ENCODE results near the gene HMGN3. TPM values are rescaled to one million over a fixed set of nuclear protein-coding genes. Genes with fewer than 3 reads are reported as not detected.

The HMGN3 gene
- total and polyA plus RNA-seq, 2 of the 13 experiments (the other 11 are each of a cell fraction or from before 2014, with no cell fraction given), result 67.9 to 145 TPM

GRCh38 chr6:79234150-79235022, at the start of gene HMGN3 (continued):
- no peak for TF ChIP-seq MAFK (conservative IDR thresholded peaks at IDR 0.05 in 1 of 2, IDR thresholded peaks at IDR 0.05 in 1 of 2; ENCODE audit: low read length in 2 of 2)
- TF ChIP-seq SNAPC5 (CRISPR knock-in tag; IDR thresholded peaks at IDR 0.05; ENCODE audit: borderline replicate concordance), result peak; percentile 68; the same call in 1 of the 2 replicates
- TF ChIP-seq NRL (CRISPR knock-in tag; IDR thresholded peaks at IDR 0.05; ENCODE audit: borderline replicate concordance), result peak; percentile 73; the same call in 1 of the 2 replicates
- TF ChIP-seq ETV5 (CRISPR knock-in tag; IDR thresholded peaks at IDR 0.05; ENCODE audit: borderline replicate concordance), result peak; percentile 26; the same call in 1 of the 2 replicates
- peak; percentile 85; the same call in 1 of the 2 replicates for TF ChIP-seq ZNF253 (CRISPR knock-in tag; IDR thresholded peaks at IDR 0.05; ENCODE audit: borderline replicate concordance)
- TF ChIP-seq ZNF639 (CRISPR knock-in tag; conservative IDR thresholded peaks at IDR 0.05), result no peak
- no peak; the same call in 1 of the 2 replicates for TF ChIP-seq ZNF598 (CRISPR knock-in tag; IDR thresholded peaks at IDR 0.05; ENCODE audit: borderline replicate concordance)
- no peak for TF ChIP-seq ZC3H4 (CRISPR knock-in tag; IDR thresholded peaks at IDR 0.05; ENCODE audit: borderline replicate concordance)
- 0 out of 2 replicates have a peak, but pooled peaks have one; percentile 23 for TF ChIP-seq ZBTB10 (CRISPR knock-in tag; IDR thresholded peaks at IDR 0.05; ENCODE audit: borderline replicate concordance)
- peak; percentile 53; the same call in 1 of the 2 replicates for TF ChIP-seq YEATS2 (CRISPR knock-in tag; IDR thresholded peaks at IDR 0.05; ENCODE audit: borderline replicate concordance)
- TF ChIP-seq RFX5 (IDR thresholded peaks at IDR 0.05; ENCODE audit: low read depth, low read length), result peak; percentile 87
- TF ChIP-seq MYC (CRISPR knock-in tag; IDR thresholded peaks at IDR 0.05; ENCODE audit: borderline replicate concordance), result peak; percentile 86; the same call in 1 of the 2 replicates
- TF ChIP-seq FOXA3 (CRISPR knock-in tag; IDR thresholded peaks at IDR 0.05), result peak; percentile 56; the same call in 1 of the 2 replicates
- peak; percentile 66 for TF ChIP-seq SP2 (CRISPR knock-in tag; IDR thresholded peaks at IDR 0.05)
- no peak for TF ChIP-seq JUND (CRISPR knock-in tag; IDR thresholded peaks at IDR 0.05)
- no peak for TF ChIP-seq CENPT (CRISPR knock-in tag; IDR thresholded peaks at IDR 0.05; ENCODE audit: low read depth)
- peak; percentile 55; the same call in 1 of the 2 replicates for TF ChIP-seq ZNF614 (CRISPR knock-in tag; IDR thresholded peaks at IDR 0.05; ENCODE audit: borderline replicate concordance)
- TF ChIP-seq TBX3 (IDR thresholded peaks at IDR 0.05; ENCODE audit: borderline replicate concordance), result no peak
- no peak for TF ChIP-seq FOXO4 (CRISPR knock-in tag; conservative IDR thresholded peaks at IDR 0.05)
- TF ChIP-seq ZNF652 (CRISPR knock-in tag; IDR thresholded peaks at IDR 0.05; ENCODE audit: borderline replicate concordance, low read depth), result no peak
- TF ChIP-seq BHLHE40 (IDR thresholded peaks at IDR 0.05; ENCODE audit: low read length), result peak; percentile 57
- peak; percentile 91 for TF ChIP-seq ZBTB43 (CRISPR knock-in tag; conservative IDR thresholded peaks at IDR 0.05)

All from HepG2 (cell line).